ENCODE results near the gene TUSC7.

- TF ChIP-seq CTCF (IDR thresholded peaks at IDR 0.05; ENCODE audit: low read depth, low read length), result no peak
- no peak for TF ChIP-seq EZH2phosphoT487 (IDR thresholded peaks at IDR 0.05; ENCODE audit: low read depth)
Measured at GRCh38 chr3:116734243-116734642, 24.7 kb downstream of the TUSC7 start.

Data from OCI-LY3 (cell line).